Measurements from ENCODE around the gene RPH3AL.

The RPH3AL gene

GRCh38 chr17:303168-303567 lies 49.4 kb downstream of the RPH3AL start:
- H3K4me3 ChIP-seq (ENCODE audit: low read length), result no peak overlapping the region
- no peak for TF ChIP-seq ZNF274 (IDR thresholded peaks at IDR 0.05; ENCODE audit: low read depth, low read length)

GRCh38 chr17:302300-302698 lies 50.3 kb downstream of the RPH3AL start:
- H3K4me3 ChIP-seq (ENCODE audit: low read length), result no peak overlapping the region

GRCh38 chr17:301681-302299 lies 50.8 kb downstream of the RPH3AL start:
- no peak overlapping the region for H3K4me3 ChIP-seq (ENCODE audit: low read length)
- TF ChIP-seq ZNF274 (IDR thresholded peaks at IDR 0.05; ENCODE audit: low read depth, low read length), result no peak

More at GRCh38 chr17:302300-302698, 50.3 kb downstream of the RPH3AL start:
- no peak for TF ChIP-seq ZNF274 (IDR thresholded peaks at IDR 0.05; ENCODE audit: low read depth, low read length)

- TF ChIP-seq ZNF274 (IDR thresholded peaks at IDR 0.05; ENCODE audit: low read depth, low read length), result no peak
- no peak overlapping the region for H3K4me3 ChIP-seq (ENCODE audit: low read length)
These were observed 51.7 kb downstream of the RPH3AL start for GRCh38 chr17:300881-301280.

GRCh38 chr17:299546-299945 lies 53.1 kb downstream of the RPH3AL start:
- H3K4me3 ChIP-seq (ENCODE audit: low read length), result no peak overlapping the region
- TF ChIP-seq ZNF274 (IDR thresholded peaks at IDR 0.05; ENCODE audit: low read depth, low read length), result no peak

- no peak overlapping the region for H3K4me3 ChIP-seq (ENCODE audit: low read length)
- no peak for TF ChIP-seq ZNF274 (IDR thresholded peaks at IDR 0.05; ENCODE audit: low read depth, low read length)
These were observed 53.7 kb downstream of the RPH3AL start for GRCh38 chr17:298791-299450.

GRCh38 chr17:297758-298157 lies 54.8 kb downstream of the RPH3AL start:
- no peak for TF ChIP-seq ZNF274 (IDR thresholded peaks at IDR 0.05; ENCODE audit: low read depth, low read length)
- H3K4me3 ChIP-seq (ENCODE audit: low read length), result no peak overlapping the region

GRCh38 chr17:296906-297690 lies 55.5 kb downstream of the RPH3AL start:
- no peak overlapping the region for H3K4me3 ChIP-seq (ENCODE audit: low read length)
- TF ChIP-seq ZNF274 (IDR thresholded peaks at IDR 0.05; ENCODE audit: low read depth, low read length), result no peak

GRCh38 chr17:296379-296778 lies 56.2 kb downstream of the RPH3AL start:
- no peak overlapping the region for H3K4me3 ChIP-seq (ENCODE audit: low read length)
- no peak for TF ChIP-seq ZNF274 (IDR thresholded peaks at IDR 0.05; ENCODE audit: low read depth, low read length)

- no peak for TF ChIP-seq ZNF274 (IDR thresholded peaks at IDR 0.05; ENCODE audit: low read depth, low read length)
- H3K4me3 ChIP-seq (ENCODE audit: low read length), result no peak overlapping the region
These were observed 59.9 kb downstream of the RPH3AL start for GRCh38 chr17:292531-293382.

- H3K4me3 ChIP-seq (ENCODE audit: low read length), result no peak overlapping the region
- TF ChIP-seq ZNF274 (IDR thresholded peaks at IDR 0.05; ENCODE audit: low read depth, low read length), result no peak
These were observed 60.6 kb downstream of the RPH3AL start for GRCh38 chr17:292016-292415.

GRCh38 chr17:291587-291986 lies 61.0 kb downstream of the RPH3AL start:
- no peak overlapping the region for H3K4me3 ChIP-seq (ENCODE audit: low read length)
- no peak for TF ChIP-seq ZNF274 (IDR thresholded peaks at IDR 0.05; ENCODE audit: low read depth, low read length)

- no peak for TF ChIP-seq ZNF274 (IDR thresholded peaks at IDR 0.05; ENCODE audit: low read depth, low read length)
These were observed 62.0 kb downstream of the RPH3AL start for GRCh38 chr17:290626-291025.

GRCh38 chr17:290121-290521 lies 62.5 kb downstream of the RPH3AL start:
- no peak for TF ChIP-seq ZNF274 (IDR thresholded peaks at IDR 0.05; ENCODE audit: low read depth, low read length)
- H3K4me3 ChIP-seq (ENCODE audit: low read length), result no peak overlapping the region

More at GRCh38 chr17:290626-291025, 62.0 kb downstream of the RPH3AL start:
- H3K4me3 ChIP-seq (ENCODE audit: low read length), result no peak overlapping the region
